ENCODE results near the gene LMO7.
"Not testable (repeated sequence)": the region's sequence is repeated elsewhere in the genome, so short reads cannot be mapped to it uniquely, and the experiment has no call there.

LMO7 gene

GRCh38 chr13:75694722-75695121 lies 58.6 kb downstream of the LMO7 start:
- no peak for DNase-seq (ENCODE audit: low read depth, low spot score)
- Histone ChIP-seq H3K36me3 (ENCODE audit: insufficient read depth, insufficient read length, low read length) (no peaks in the 10 kb centered on the region), H3K9ac (ENCODE audit: insufficient read length, low read depth) (no peak overlapping the region), H3K4me1 (ENCODE audit: insufficient read depth, insufficient read length) (no peaks in the 10 kb centered on the region), H3K27me3 (ENCODE audit: insufficient read depth, insufficient read length) (no peaks in the 10 kb centered on the region), H3K4me3 (ENCODE audit: insufficient read length, low read depth) (no peak overlapping the region), H3K9me3 (ENCODE audit: insufficient read depth, low read length) (peaks cover 14% of the 10 kb centered on the region)
- TF ChIP-seq SUZ12 (IDR thresholded peaks at IDR 0.05; ENCODE audit: extremely low read depth, insufficient read depth, insufficient read length) = no peak
- no peak for TF ChIP-seq YY1 (IDR thresholded peaks at IDR 0.05; ENCODE audit: insufficient read depth, insufficient read length)
- TF ChIP-seq ZNF274 (IDR thresholded peaks at IDR 0.05; ENCODE audit: low read depth, low read length) = no peak

GRCh38 chr13:75695908-75696307 lies 59.8 kb downstream of the LMO7 start:
- not testable (repeated sequence) for H3K4me3 ChIP-seq (ENCODE audit: insufficient read length, low read depth); H3K27me3 ChIP-seq (ENCODE audit: insufficient read depth, insufficient read length); H3K36me3 ChIP-seq (ENCODE audit: insufficient read depth, insufficient read length, low read length); H3K4me1 ChIP-seq (ENCODE audit: insufficient read depth, insufficient read length); H3K9ac ChIP-seq (ENCODE audit: insufficient read length, low read depth)
- H3K9me3 ChIP-seq (ENCODE audit: insufficient read depth, low read length) = peaks cover 14% of the 10 kb centered on the region
- peak; percentile 36 for DNase-seq (ENCODE audit: low read depth, low spot score)

- peaks cover 14% of the 10 kb centered on the region for H3K9me3 ChIP-seq (ENCODE audit: insufficient read depth, low read length)
- H3K9ac ChIP-seq (ENCODE audit: insufficient read length, low read depth) = no peak overlapping the region
- no peak overlapping the region for H3K4me3 ChIP-seq (ENCODE audit: insufficient read length, low read depth)
- no peaks in the 10 kb centered on the region for H3K36me3 ChIP-seq (ENCODE audit: insufficient read depth, insufficient read length, low read length)
- no peaks in the 10 kb centered on the region for H3K4me1 ChIP-seq (ENCODE audit: insufficient read depth, insufficient read length)
- no peaks in the 10 kb centered on the region for H3K27me3 ChIP-seq (ENCODE audit: insufficient read depth, insufficient read length)
- TF ChIP-seq ZNF274 (IDR thresholded peaks at IDR 0.05; ENCODE audit: low read depth, low read length) (no peak), SUZ12 (IDR thresholded peaks at IDR 0.05; ENCODE audit: extremely low read depth, insufficient read depth, insufficient read length) (no peak), YY1 (IDR thresholded peaks at IDR 0.05; ENCODE audit: insufficient read depth, insufficient read length) (no peak)
- no peak for DNase-seq (ENCODE audit: low read depth, low spot score)
Observed at GRCh38 chr13:75699062-75699461, 62.9 kb downstream of the LMO7 start.

- not testable (repeated sequence) for H3K27me3 ChIP-seq (ENCODE audit: insufficient read depth, insufficient read length); H3K4me3 ChIP-seq (ENCODE audit: insufficient read length, low read depth); H3K9ac ChIP-seq (ENCODE audit: insufficient read length, low read depth); DNase-seq (ENCODE audit: low read depth, low spot score); H3K36me3 ChIP-seq (ENCODE audit: insufficient read depth, insufficient read length, low read length); H3K4me1 ChIP-seq (ENCODE audit: insufficient read depth, insufficient read length)
- H3K9me3 ChIP-seq (ENCODE audit: insufficient read depth, low read length) = peaks cover 14% of the 10 kb centered on the region
Observed at GRCh38 chr13:75699717-75700116, 63.6 kb downstream of the LMO7 start.

- peaks cover 14% of the 10 kb centered on the region for H3K9me3 ChIP-seq (ENCODE audit: insufficient read depth, low read length)
- H3K36me3 ChIP-seq (ENCODE audit: insufficient read depth, insufficient read length, low read length) = no peaks in the 10 kb centered on the region
- no peak overlapping the region for H3K9ac ChIP-seq (ENCODE audit: insufficient read length, low read depth)
Observed at GRCh38 chr13:75700552-75700951, 64.4 kb downstream of the LMO7 start.

GRCh38 chr13:75702476-75702875 lies 66.3 kb downstream of the LMO7 start:
- TF ChIP-seq YY1 (IDR thresholded peaks at IDR 0.05; ENCODE audit: insufficient read depth, insufficient read length) = no peak
- TF ChIP-seq ZNF274 (IDR thresholded peaks at IDR 0.05; ENCODE audit: low read depth, low read length) = no peak
- TF ChIP-seq SUZ12 (IDR thresholded peaks at IDR 0.05; ENCODE audit: extremely low read depth, insufficient read depth, insufficient read length) = no peak
- no peak overlapping the region for H3K4me3 ChIP-seq (ENCODE audit: insufficient read length, low read depth)
- no peaks in the 10 kb centered on the region for H3K27me3 ChIP-seq (ENCODE audit: insufficient read depth, insufficient read length)
- H3K9ac ChIP-seq (ENCODE audit: insufficient read length, low read depth) = no peak overlapping the region
- H3K9me3 ChIP-seq (ENCODE audit: insufficient read depth, low read length) = peaks cover 14% of the 10 kb centered on the region
- no peaks in the 10 kb centered on the region for H3K36me3 ChIP-seq (ENCODE audit: insufficient read depth, insufficient read length, low read length)
- DNase-seq (ENCODE audit: low read depth, low spot score) = no peak
- H3K4me1 ChIP-seq (ENCODE audit: insufficient read depth, insufficient read length) = no peaks in the 10 kb centered on the region

More at GRCh38 chr13:75700552-75700951, 64.4 kb downstream of the LMO7 start:
- DNase-seq (ENCODE audit: low read depth, low spot score) = no peak
- TF ChIP-seq SUZ12 (IDR thresholded peaks at IDR 0.05; ENCODE audit: extremely low read depth, insufficient read depth, insufficient read length) = no peak
- TF ChIP-seq YY1 (IDR thresholded peaks at IDR 0.05; ENCODE audit: insufficient read depth, insufficient read length) = no peak
- no peak for TF ChIP-seq ZNF274 (IDR thresholded peaks at IDR 0.05; ENCODE audit: low read depth, low read length)
- H3K4me1 ChIP-seq (ENCODE audit: insufficient read depth, insufficient read length) = no peaks in the 10 kb centered on the region
- H3K27me3 ChIP-seq (ENCODE audit: insufficient read depth, insufficient read length) = no peaks in the 10 kb centered on the region
- H3K4me3 ChIP-seq (ENCODE audit: insufficient read length, low read depth) = no peak overlapping the region

GRCh38 chr13:75703769-75704168 lies 67.6 kb downstream of the LMO7 start:
- no peak for DNase-seq (ENCODE audit: low read depth, low spot score)
- Histone ChIP-seq H3K4me1 (ENCODE audit: insufficient read depth, insufficient read length) (no peaks in the 10 kb centered on the region), H3K4me3 (ENCODE audit: insufficient read length, low read depth) (no peak overlapping the region), H3K9ac (ENCODE audit: insufficient read length, low read depth) (no peak overlapping the region), H3K27me3 (ENCODE audit: insufficient read depth, insufficient read length) (no peaks in the 10 kb centered on the region), H3K9me3 (ENCODE audit: insufficient read depth, low read length) (peaks cover 4% of the 10 kb centered on the region), H3K36me3 (ENCODE audit: insufficient read depth, insufficient read length, low read length) (no peaks in the 10 kb centered on the region)
- TF ChIP-seq YY1 (IDR thresholded peaks at IDR 0.05; ENCODE audit: insufficient read depth, insufficient read length) (no peak), ZNF274 (IDR thresholded peaks at IDR 0.05; ENCODE audit: low read depth, low read length) (no peak)

- H3K4me3 ChIP-seq (ENCODE audit: insufficient read length, low read depth) = no peak overlapping the region
- H3K4me1 ChIP-seq (ENCODE audit: insufficient read depth, insufficient read length) = no peaks in the 10 kb centered on the region
Observed at GRCh38 chr13:75704194-75704926, 68.2 kb downstream of the LMO7 start.

More at GRCh38 chr13:75704194-75704926, 68.2 kb downstream of the LMO7 start:
- H3K27me3 ChIP-seq (ENCODE audit: insufficient read depth, insufficient read length) = no peaks in the 10 kb centered on the region
- no peak overlapping the region for H3K9ac ChIP-seq (ENCODE audit: insufficient read length, low read depth)
- H3K36me3 ChIP-seq (ENCODE audit: insufficient read depth, insufficient read length, low read length) = no peaks in the 10 kb centered on the region
- TF ChIP-seq YY1 (IDR thresholded peaks at IDR 0.05; ENCODE audit: insufficient read depth, insufficient read length) (no peak), SUZ12 (IDR thresholded peaks at IDR 0.05; ENCODE audit: extremely low read depth, insufficient read depth, insufficient read length) (no peak), ZNF274 (IDR thresholded peaks at IDR 0.05; ENCODE audit: low read depth, low read length) (no peak)
- DNase-seq (ENCODE audit: low read depth, low spot score) = no peak
- H3K9me3 ChIP-seq (ENCODE audit: insufficient read depth, low read length) = no peaks in the 10 kb centered on the region

Measured in NT2/D1 (cell line).